Neural crest cell (in vitro differentiated cells): ENCODE data around the gene HES7. TPM values are rescaled to one million over a fixed set of nuclear protein-coding genes. Genes with fewer than 3 reads are reported as not detected.
A peak's percentile ranks its signal among the peaks of the same experiment; 100 is the strongest.

Experiments used
- DNase-seq: peaks from one replicate; pipeline ENCODE4 v3.0.0; 2021; ENCODE audit warnings: low read depth, mixed read lengths, low spot score
- H3K27ac Mint-ChIP-seq: one replicate; pipeline ENCODE4 v1.8.0; 2021; ENCODE audit warnings: mild to moderate bottlenecking, mixed read lengths; ENCODE audit not compliant: unreplicated experiment
- H3K27me3 Mint-ChIP-seq: 2 replicates; pipeline ENCODE4 v1.8.0; 2021; ENCODE audit warnings: low read depth, mild to moderate bottlenecking, mixed read lengths
- H3K36me3 Mint-ChIP-seq: 2 replicates; pipeline ENCODE4 v1.8.0; 2021; ENCODE audit warnings: low read depth, mild to moderate bottlenecking, mixed read lengths
- H3K4me1 Mint-ChIP-seq: 2 replicates; pipeline ENCODE4 v1.8.0; 2021; ENCODE audit warnings: mixed read lengths
- H3K4me3 Mint-ChIP-seq: one replicate; pipeline ENCODE4 v1.8.0; 2021; ENCODE audit warnings: mild to moderate bottlenecking, mixed read lengths
- H3K9me3 Mint-ChIP-seq: 2 replicates; pipeline ENCODE4 v1.8.0; 2021; ENCODE audit warnings: mixed read lengths
- CTCF ChIP-seq: fragments of 200-600 bp; sonication (generic); conservative IDR thresholded peaks from 2 replicates; pipeline ENCODE4 v1.5.0; 2021; ENCODE audit warnings: antibody characterized with exemption, mild to moderate bottlenecking
- total RNA-seq: library from RNA; stranded (reverse); gene quantifications from 2 replicates; pipeline ENCODE4 v1.2.1, GENCODE V29; 2021

Gene HES7
- total RNA-seq, 1 donor from 2014 or later, result 0.56 TPM

GRCh38 chr17:8150194-8151119 is 26.6 kb upstream of the HES7 start:
- Mint-ChIP-seq H3K27ac (peak overlapping the region; percentile 12), H3K4me3 (peak overlapping the region; percentile 96), H3K9me3 (no peaks in the 10 kb centered on the region), H3K27me3 (no peaks in the 10 kb centered on the region), H3K36me3 (peaks cover 4% of the 10 kb centered on the region), H3K4me1 (peaks cover 6% of the 10 kb centered on the region)
- TF ChIP-seq CTCF, result no peak
- DNase-seq, result no peak

- H3K27me3 Mint-ChIP-seq, result no peaks in the 10 kb centered on the region
- no peaks in the 10 kb centered on the region for H3K9me3 Mint-ChIP-seq
- no peak for TF ChIP-seq CTCF
- no peak for DNase-seq
- no peak overlapping the region for H3K27ac Mint-ChIP-seq
- peaks cover 6% of the 10 kb centered on the region for H3K4me1 Mint-ChIP-seq
- H3K4me3 Mint-ChIP-seq, result peak overlapping the region; percentile 50
- peaks cover 4% of the 10 kb centered on the region for H3K36me3 Mint-ChIP-seq
Observed at GRCh38 chr17:8149419-8150193, 25.7 kb upstream of the HES7 start.

GRCh38 chr17:8148560-8148959 is 24.7 kb upstream of the HES7 start:
- Mint-ChIP-seq H3K27me3 (no peaks in the 10 kb centered on the region), H3K9me3 (no peaks in the 10 kb centered on the region), H3K27ac (no peak overlapping the region), H3K4me1 (peaks cover 6% of the 10 kb centered on the region), H3K4me3 (peak overlapping the region; percentile 19), H3K36me3 (peaks cover 4% of the 10 kb centered on the region)
- DNase-seq, result no peak
- TF ChIP-seq CTCF, result no peak

GRCh38 chr17:8147805-8148404 is 24.0 kb upstream of the HES7 start:
- Mint-ChIP-seq H3K36me3 (peaks cover 4% of the 10 kb centered on the region), H3K4me1 (peaks cover 6% of the 10 kb centered on the region), H3K27ac (peak overlapping the region; percentile 78), H3K4me3 (no peak overlapping the region), H3K9me3 (no peaks in the 10 kb centered on the region), H3K27me3 (no peaks in the 10 kb centered on the region)
- TF ChIP-seq CTCF, result no peak
- no peak for DNase-seq

- Mint-ChIP-seq H3K27me3 (no peaks in the 10 kb centered on the region), H3K4me1 (peaks cover 6% of the 10 kb centered on the region), H3K9me3 (no peaks in the 10 kb centered on the region), H3K27ac (peak overlapping the region; percentile 78), H3K4me3 (no peak overlapping the region), H3K36me3 (peaks cover 4% of the 10 kb centered on the region)
- no peak for TF ChIP-seq CTCF
- no peak for DNase-seq
Observed at GRCh38 chr17:8147141-8147804, 23.4 kb upstream of the HES7 start.
